HEK293 (cell line): ENCODE results near the gene BSDC1.

ENCODE experiments used
- CTCF ChIA-PET: fragments of 350-600 bp; formaldehyde crosslinking; extraction: SDS; loops from one replicate; lab custom pipeline; 2021; ENCODE audit warnings: antibody characterized with exemption; lab: Yijun Ruan, JAX
- POLR2A ChIA-PET: fragments of 300-600 bp; formaldehyde crosslinking; extraction: SDS; loops from one replicate; lab custom pipeline; 2020; ENCODE audit warnings: antibody characterized with exemption, inconsistent platforms; lab: Yijun Ruan, JAX
- H3K27ac ChIP-seq: fragments of 200-500 bp; sonication (Bioruptor generic); 2 replicates; pipeline ENCODE4 v1.5.1; 2014; ENCODE audit warnings: low read depth, low read length, control low read depth, inconsistent platforms; ENCODE audit errors: extremely low read depth
- H3K36me3 ChIP-seq, 2 experiments: fragments of 200-500 bp in 1 of 2; sonication (Bioruptor generic) in 1 of 2; 1 replicate in 1 of 2; 2 replicates in 1 of 2; pipeline ENCODE4 v1.5.1; 2014 to 2017; ENCODE audit warnings: inconsistent platforms in 2 of 2, low read length in 2 of 2; ENCODE audit not compliant: control insufficient read depth in 2 of 2, insufficient read depth in 1 of 2
- H3K4me1 ChIP-seq: fragments of 200-500 bp; sonication (Bioruptor generic); 2 replicates; pipeline ENCODE4 v1.5.1; 2014; ENCODE audit warnings: mild to moderate bottlenecking, low read length, inconsistent platforms; ENCODE audit not compliant: control insufficient read depth, insufficient read depth
- H3K4me3 ChIP-seq: 2 replicates; pipeline ENCODE4 v1.5.1; 2011; ENCODE audit warnings: low read depth, mild to moderate bottlenecking, control low read depth, low read length, moderate library complexity
- H3K9me3 ChIP-seq: fragments of 200-500 bp; sonication (Bioruptor generic); 2 replicates; pipeline ENCODE4 v1.5.1; 2014; ENCODE audit warnings: low read depth, low read length, inconsistent platforms; ENCODE audit not compliant: control insufficient read depth, insufficient read depth
- GLIS1 ChIP-seq: fragments of 450-650 bp; formaldehyde crosslinking; IDR thresholded peaks from 2 replicates; pipeline ENCODE4 v1.5.1; 2016; ENCODE audit warnings: missing biosample characterization, missing genetic modification characterization
- GLIS2 ChIP-seq: fragments of 450-650 bp; formaldehyde crosslinking; IDR thresholded peaks from 2 replicates; pipeline ENCODE4 v1.5.1; 2016; ENCODE audit warnings: missing biosample characterization, missing genetic modification characterization
- IKZF3 ChIP-seq: fragments of 450-650 bp; IDR thresholded peaks from 2 replicates; pipeline ENCODE4 v1.5.0; 2018; ENCODE audit warnings: missing biosample characterization, mild to moderate bottlenecking, missing genetic modification characterization, moderate library complexity
- PRDM1 ChIP-seq: fragments of 450-650 bp; formaldehyde crosslinking; IDR thresholded peaks from 2 replicates; pipeline ENCODE4; 2016; ENCODE audit warnings: missing biosample characterization, missing genetic modification characterization
- RBAK ChIP-seq: fragments of 450-650 bp; formaldehyde crosslinking; IDR thresholded peaks from 2 replicates; pipeline ENCODE4 v1.5.1; 2016; ENCODE audit warnings: missing biosample characterization, missing genetic modification characterization
- WT1 ChIP-seq: fragments of 450-650 bp; formaldehyde crosslinking; IDR thresholded peaks from 2 replicates; pipeline ENCODE4 v1.5.1; 2016; ENCODE audit warnings: missing biosample characterization, missing genetic modification characterization
- ZEB2 ChIP-seq: fragments of 450-650 bp; formaldehyde crosslinking; IDR thresholded peaks from 2 replicates; pipeline ENCODE4 v1.5.1; 2016; ENCODE audit warnings: missing biosample characterization, missing genetic modification characterization
- ZNF121 ChIP-seq: fragments of 450-650 bp; formaldehyde crosslinking; IDR thresholded peaks from 2 replicates; pipeline ENCODE4 v1.5.1; 2016; ENCODE audit warnings: missing biosample characterization, missing genetic modification characterization
- ZNF169 ChIP-seq: fragments of 450-650 bp; formaldehyde crosslinking; IDR thresholded peaks from 2 replicates; pipeline ENCODE4 v1.5.1; 2016; ENCODE audit warnings: missing biosample characterization, missing genetic modification characterization
- ZNF211 ChIP-seq: fragments of 450-650 bp; formaldehyde crosslinking; IDR thresholded peaks from 2 replicates; pipeline ENCODE4 v1.5.1; 2016; ENCODE audit warnings: low read depth, missing biosample characterization, missing genetic modification characterization
- ZNF311 ChIP-seq: fragments of 450-650 bp; formaldehyde crosslinking; IDR thresholded peaks from 2 replicates; pipeline ENCODE4 v1.5.1; 2017; ENCODE audit warnings: missing biosample characterization, missing genetic modification characterization, borderline replicate concordance
- ZNF335 ChIP-seq: fragments of 450-650 bp; formaldehyde crosslinking; conservative IDR thresholded peaks from 2 replicates; pipeline ENCODE4 v1.5.1; 2016; ENCODE audit warnings: missing biosample characterization, missing genetic modification characterization
- ZNF404 ChIP-seq: fragments of 450-650 bp; formaldehyde crosslinking; IDR thresholded peaks from 2 replicates; pipeline ENCODE4 v1.5.1; 2017; ENCODE audit warnings: missing biosample characterization, missing genetic modification characterization
- ZNF514 ChIP-seq: fragments of 450-650 bp; formaldehyde crosslinking; IDR thresholded peaks from 2 replicates; pipeline ENCODE4 v1.5.1; 2016; ENCODE audit warnings: missing biosample characterization, missing genetic modification characterization
- ZNF558 ChIP-seq: fragments of 450-650 bp; formaldehyde crosslinking; IDR thresholded peaks from 2 replicates; pipeline ENCODE4 v1.5.1; 2016; ENCODE audit warnings: missing biosample characterization, missing genetic modification characterization
- ZNF560 ChIP-seq: fragments of 450-650 bp; formaldehyde crosslinking; IDR thresholded peaks from 2 replicates; pipeline ENCODE4 v1.5.1; 2017; ENCODE audit warnings: missing biosample characterization, missing genetic modification characterization, borderline replicate concordance
- ZNF610 ChIP-seq: fragments of 450-650 bp; formaldehyde crosslinking; IDR thresholded peaks from 2 replicates; pipeline ENCODE4 v1.5.1; 2016; ENCODE audit warnings: missing biosample characterization, missing genetic modification characterization, borderline replicate concordance
- ZNF791 ChIP-seq: fragments of 450-650 bp; formaldehyde crosslinking; IDR thresholded peaks from 2 replicates; pipeline ENCODE4 v1.5.1; 2016; ENCODE audit warnings: missing biosample characterization, missing genetic modification characterization
- ZXDB ChIP-seq: fragments of 450-650 bp; formaldehyde crosslinking; IDR thresholded peaks from 2 replicates; pipeline ENCODE4 v1.5.1; 2016; ENCODE audit warnings: missing biosample characterization, missing genetic modification characterization
- TF ChIP-seq, protein P1 (sequence below): fragments of 450-650 bp; formaldehyde crosslinking; IDR thresholded peaks from 2 replicates; pipeline ENCODE4 v1.5.1; 2017; ENCODE audit warnings: missing biosample characterization, missing genetic modification characterization
- TF ChIP-seq, protein P2 (sequence below): sonication (generic); formaldehyde crosslinking; IDR thresholded peaks from 2 replicates; pipeline ENCODE4 v1.8.1; 2022; ENCODE audit warnings: mild to moderate bottlenecking, moderate library complexity, missing genetic modification reagents
- TF ChIP-seq, protein P3 (sequence below): fragments of 450-650 bp; formaldehyde crosslinking; IDR thresholded peaks from 2 replicates; pipeline ENCODE4 v1.5.1; 2016; ENCODE audit warnings: missing biosample characterization, missing genetic modification characterization, borderline replicate concordance

The BSDC1 gene

DNA sequence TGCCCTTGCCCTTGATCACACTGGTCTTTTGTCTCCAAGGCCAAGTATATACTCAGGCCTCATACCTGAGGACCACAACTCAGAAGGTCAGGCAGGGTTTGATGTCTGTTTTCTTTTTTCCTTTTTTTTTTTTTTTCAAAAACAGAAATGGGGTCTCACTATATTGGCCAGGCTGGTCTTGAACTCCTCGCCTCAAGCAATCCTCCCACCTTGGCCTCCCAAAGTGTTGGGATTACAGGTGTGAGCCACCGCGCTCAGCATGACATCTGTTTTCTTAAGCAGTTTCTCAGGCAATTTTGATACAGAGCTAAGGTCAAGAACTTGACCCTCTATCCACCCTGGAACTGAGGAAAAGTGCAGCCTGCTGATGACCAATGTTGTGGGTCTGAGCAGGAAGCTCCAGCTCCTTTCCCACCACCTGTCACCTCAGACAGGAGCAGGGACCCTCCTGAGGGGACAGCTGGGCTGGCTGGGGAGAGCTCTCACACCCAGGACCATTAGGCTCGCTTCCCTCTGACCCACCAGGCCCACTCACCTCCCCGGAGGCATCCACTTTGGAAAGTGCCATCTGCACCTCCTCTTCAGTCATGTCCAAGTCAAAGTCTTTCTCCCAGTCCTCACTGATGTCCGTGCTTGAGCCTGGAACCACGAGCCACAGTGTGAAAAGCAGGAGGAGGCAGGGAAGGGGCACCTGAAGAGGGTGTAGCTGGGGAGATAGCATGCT is 26.2 kb downstream of the BSDC1 start:
- Histone ChIP-seq H3K4me1 (no peaks in the 10 kb centered on the region), H3K27ac (no peak overlapping the region), H3K9me3 (no peaks in the 10 kb centered on the region), H3K4me3 (no peak overlapping the region), H3K36me3 (peaks cover 12 to 92% of the 10 kb centered on the region in 2 experiments; a peak in 2 of 3 replicates)
- TF ChIP-seq ZEB2 (tag by site-specific recombination), result no peak
- TF ChIP-seq ZNF121 (tag by site-specific recombination), result peak; percentile 89
- CTCF ChIA-PET, result interaction anchor here (0.5 to 0.6 kb wide), 3 partner anchors 51 to 153 kb away, joined by 3 to 4 read pairs (median 3); no protein-coding TSS in a partner anchor
- POLR2A ChIA-PET, result interaction anchor here (1.0 kb wide), 1 partner anchor 32 kb away, joined by 4 read pairs; the partner anchor contains the start of gene MARCKSL1

DNA sequence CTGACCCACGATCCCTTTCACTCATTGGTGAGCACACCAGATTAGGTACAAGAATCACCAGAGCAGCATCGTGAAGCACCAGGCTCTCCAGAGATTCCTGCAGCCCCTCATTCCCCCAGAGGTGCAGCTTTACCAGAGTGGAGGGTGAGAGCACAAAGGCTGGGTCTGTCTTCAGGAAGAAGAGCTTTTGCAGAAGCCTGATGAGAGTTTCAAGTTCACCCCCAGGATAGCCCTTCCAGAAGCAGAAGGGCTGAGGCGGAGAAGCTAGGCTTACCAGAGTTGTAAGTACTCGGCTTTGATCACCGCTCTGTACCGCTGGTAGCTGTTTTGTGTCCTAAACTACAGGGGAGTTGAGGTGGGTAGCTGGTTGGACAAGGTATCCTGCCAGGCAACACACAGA is 28.8 kb downstream of the BSDC1 start:
- no peak for TF ChIP-seq ZNF211 (tag by site-specific recombination)
- TF ChIP-seq, protein P1, sequence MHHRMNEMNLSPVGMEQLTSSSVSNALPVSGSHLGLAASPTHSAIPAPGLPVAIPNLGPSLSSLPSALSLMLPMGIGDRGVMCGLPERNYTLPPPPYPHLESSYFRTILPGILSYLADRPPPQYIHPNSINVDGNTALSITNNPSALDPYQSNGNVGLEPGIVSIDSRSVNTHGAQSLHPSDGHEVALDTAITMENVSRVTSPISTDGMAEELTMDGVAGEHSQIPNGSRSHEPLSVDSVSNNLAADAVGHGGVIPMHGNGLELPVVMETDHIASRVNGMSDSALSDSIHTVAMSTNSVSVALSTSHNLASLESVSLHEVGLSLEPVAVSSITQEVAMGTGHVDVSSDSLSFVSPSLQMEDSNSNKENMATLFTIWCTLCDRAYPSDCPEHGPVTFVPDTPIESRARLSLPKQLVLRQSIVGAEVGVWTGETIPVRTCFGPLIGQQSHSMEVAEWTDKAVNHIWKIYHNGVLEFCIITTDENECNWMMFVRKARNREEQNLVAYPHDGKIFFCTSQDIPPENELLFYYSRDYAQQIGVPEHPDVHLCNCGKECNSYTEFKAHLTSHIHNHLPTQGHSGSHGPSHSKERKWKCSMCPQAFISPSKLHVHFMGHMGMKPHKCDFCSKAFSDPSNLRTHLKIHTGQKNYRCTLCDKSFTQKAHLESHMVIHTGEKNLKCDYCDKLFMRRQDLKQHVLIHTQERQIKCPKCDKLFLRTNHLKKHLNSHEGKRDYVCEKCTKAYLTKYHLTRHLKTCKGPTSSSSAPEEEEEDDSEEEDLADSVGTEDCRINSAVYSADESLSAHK, result peak; percentile 95
- Histone ChIP-seq H3K4me3 (no peak overlapping the region), H3K27ac (no peak overlapping the region), H3K9me3 (no peaks in the 10 kb centered on the region), H3K4me1 (no peaks in the 10 kb centered on the region), H3K36me3 (peaks cover 8 to 95% of the 10 kb centered on the region in 2 experiments; a peak in 2 of 3 replicates)
- CTCF ChIA-PET, result no interaction called here
- POLR2A ChIA-PET, result interaction anchor here (0.7 to 1.3 kb wide), 4 partner anchors 29 to 73 kb away, joined by 3 to 5 read pairs (median 4); partner anchors contain the start of genes BSDC1, HDAC1 and MARCKSL1

DNA sequence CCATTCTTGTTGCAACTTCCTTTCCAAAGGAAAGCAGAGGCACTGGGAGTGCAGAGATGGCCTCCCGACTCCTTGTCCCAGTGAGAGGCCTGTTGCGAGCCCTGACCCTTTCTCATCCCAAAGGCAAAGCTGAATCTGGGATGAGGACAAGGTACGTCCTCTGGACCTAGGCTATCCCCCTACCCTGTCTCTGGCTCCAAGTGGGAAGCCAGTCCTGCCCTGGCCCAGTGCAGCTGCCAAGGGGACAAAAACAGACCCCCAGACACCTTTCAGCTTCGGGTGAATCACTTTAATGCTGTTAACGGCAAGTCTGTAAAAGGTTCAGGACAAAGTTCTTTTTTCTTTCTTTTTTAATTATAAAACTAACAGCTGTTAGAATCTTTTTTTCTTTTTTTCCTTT is 29.4 kb downstream of the BSDC1 start:
- POLR2A ChIA-PET, result interaction anchor here (0.7 to 1.3 kb wide), 3 partner anchors 29 to 73 kb away, joined by 3 to 4 read pairs (median 4); partner anchors contain the start of genes BSDC1, HDAC1 and MARCKSL1
- H3K4me3 ChIP-seq, result no peak overlapping the region
- CTCF ChIA-PET, result no interaction called here
- no peaks in the 10 kb centered on the region for H3K9me3 ChIP-seq
- H3K36me3 ChIP-seq, result peaks cover 8 to 96% of the 10 kb centered on the region in 2 experiments; a peak in 2 of 3 replicates
- no peaks in the 10 kb centered on the region for H3K4me1 ChIP-seq
- H3K27ac ChIP-seq, result no peak overlapping the region
- no peak for TF ChIP-seq ZNF169 (tag by site-specific recombination)
- no peak for TF ChIP-seq ZNF514 (tag by site-specific recombination)
- TF ChIP-seq WT1 (tag by site-specific recombination), result no peak
- no peak for TF ChIP-seq ZNF560 (tag by site-specific recombination)
- TF ChIP-seq, protein P2, sequence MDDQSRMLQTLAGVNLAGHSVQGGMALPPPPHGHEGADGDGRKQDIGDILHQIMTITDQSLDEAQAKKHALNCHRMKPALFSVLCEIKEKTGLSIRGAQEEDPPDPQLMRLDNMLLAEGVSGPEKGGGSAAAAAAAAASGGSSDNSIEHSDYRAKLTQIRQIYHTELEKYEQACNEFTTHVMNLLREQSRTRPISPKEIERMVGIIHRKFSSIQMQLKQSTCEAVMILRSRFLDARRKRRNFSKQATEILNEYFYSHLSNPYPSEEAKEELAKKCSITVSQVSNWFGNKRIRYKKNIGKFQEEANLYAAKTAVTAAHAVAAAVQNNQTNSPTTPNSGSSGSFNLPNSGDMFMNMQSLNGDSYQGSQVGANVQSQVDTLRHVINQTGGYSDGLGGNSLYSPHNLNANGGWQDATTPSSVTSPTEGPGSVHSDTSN (CRISPR knock-in tag), result no peak
- TF ChIP-seq ZNF558 (tag by site-specific recombination), result no peak
- TF ChIP-seq ZNF404 (tag by site-specific recombination), result no peak
- no peak for TF ChIP-seq GLIS1 (tag by site-specific recombination)
- no peak for TF ChIP-seq ZXDB
- TF ChIP-seq IKZF3 (tag by site-specific recombination), result no peak
- TF ChIP-seq ZNF311 (tag by site-specific recombination), result no peak
- TF ChIP-seq, protein P3, sequence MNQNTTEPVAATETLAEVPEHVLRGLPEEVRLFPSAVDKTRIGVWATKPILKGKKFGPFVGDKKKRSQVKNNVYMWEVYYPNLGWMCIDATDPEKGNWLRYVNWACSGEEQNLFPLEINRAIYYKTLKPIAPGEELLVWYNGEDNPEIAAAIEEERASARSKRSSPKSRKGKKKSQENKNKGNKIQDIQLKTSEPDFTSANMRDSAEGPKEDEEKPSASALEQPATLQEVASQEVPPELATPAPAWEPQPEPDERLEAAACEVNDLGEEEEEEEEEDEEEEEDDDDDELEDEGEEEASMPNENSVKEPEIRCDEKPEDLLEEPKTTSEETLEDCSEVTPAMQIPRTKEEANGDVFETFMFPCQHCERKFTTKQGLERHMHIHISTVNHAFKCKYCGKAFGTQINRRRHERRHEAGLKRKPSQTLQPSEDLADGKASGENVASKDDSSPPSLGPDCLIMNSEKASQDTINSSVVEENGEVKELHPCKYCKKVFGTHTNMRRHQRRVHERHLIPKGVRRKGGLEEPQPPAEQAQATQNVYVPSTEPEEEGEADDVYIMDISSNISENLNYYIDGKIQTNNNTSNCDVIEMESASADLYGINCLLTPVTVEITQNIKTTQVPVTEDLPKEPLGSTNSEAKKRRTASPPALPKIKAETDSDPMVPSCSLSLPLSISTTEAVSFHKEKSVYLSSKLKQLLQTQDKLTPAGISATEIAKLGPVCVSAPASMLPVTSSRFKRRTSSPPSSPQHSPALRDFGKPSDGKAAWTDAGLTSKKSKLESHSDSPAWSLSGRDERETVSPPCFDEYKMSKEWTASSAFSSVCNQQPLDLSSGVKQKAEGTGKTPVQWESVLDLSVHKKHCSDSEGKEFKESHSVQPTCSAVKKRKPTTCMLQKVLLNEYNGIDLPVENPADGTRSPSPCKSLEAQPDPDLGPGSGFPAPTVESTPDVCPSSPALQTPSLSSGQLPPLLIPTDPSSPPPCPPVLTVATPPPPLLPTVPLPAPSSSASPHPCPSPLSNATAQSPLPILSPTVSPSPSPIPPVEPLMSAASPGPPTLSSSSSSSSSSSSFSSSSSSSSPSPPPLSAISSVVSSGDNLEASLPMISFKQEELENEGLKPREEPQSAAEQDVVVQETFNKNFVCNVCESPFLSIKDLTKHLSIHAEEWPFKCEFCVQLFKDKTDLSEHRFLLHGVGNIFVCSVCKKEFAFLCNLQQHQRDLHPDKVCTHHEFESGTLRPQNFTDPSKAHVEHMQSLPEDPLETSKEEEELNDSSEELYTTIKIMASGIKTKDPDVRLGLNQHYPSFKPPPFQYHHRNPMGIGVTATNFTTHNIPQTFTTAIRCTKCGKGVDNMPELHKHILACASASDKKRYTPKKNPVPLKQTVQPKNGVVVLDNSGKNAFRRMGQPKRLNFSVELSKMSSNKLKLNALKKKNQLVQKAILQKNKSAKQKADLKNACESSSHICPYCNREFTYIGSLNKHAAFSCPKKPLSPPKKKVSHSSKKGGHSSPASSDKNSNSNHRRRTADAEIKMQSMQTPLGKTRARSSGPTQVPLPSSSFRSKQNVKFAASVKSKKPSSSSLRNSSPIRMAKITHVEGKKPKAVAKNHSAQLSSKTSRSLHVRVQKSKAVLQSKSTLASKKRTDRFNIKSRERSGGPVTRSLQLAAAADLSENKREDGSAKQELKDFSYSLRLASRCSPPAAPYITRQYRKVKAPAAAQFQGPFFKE (tag by site-specific recombination), result no peak
- TF ChIP-seq PRDM1 (tag by site-specific recombination), result no peak
- no peak for TF ChIP-seq RBAK (tag by site-specific recombination)
- no peak for TF ChIP-seq GLIS2 (tag by site-specific recombination)
- no peak for TF ChIP-seq ZNF610 (tag by site-specific recombination)
- no peak for TF ChIP-seq ZNF791
- TF ChIP-seq ZNF335, result no peak
